ENCODE data around the gene DUXA. TPM values are rescaled to one million over a fixed set of nuclear protein-coding genes. Genes with fewer than 3 reads are reported as not detected.
"Not testable (repeated sequence)": the region's sequence is repeated elsewhere in the genome, so short reads cannot be mapped to it uniquely, and the experiment has no call there.

The DUXA gene
- total RNA-seq, 1 experiment from 2014 or later = not detected

GRCh38 chr19:57152921-57153320, 14.4 kb downstream of the DUXA start (continued):
- TF ChIP-seq JUN (CRISPR knock-in tag; IDR thresholded peaks at IDR 0.05) = no peak
- TF ChIP-seq, protein P1, sequence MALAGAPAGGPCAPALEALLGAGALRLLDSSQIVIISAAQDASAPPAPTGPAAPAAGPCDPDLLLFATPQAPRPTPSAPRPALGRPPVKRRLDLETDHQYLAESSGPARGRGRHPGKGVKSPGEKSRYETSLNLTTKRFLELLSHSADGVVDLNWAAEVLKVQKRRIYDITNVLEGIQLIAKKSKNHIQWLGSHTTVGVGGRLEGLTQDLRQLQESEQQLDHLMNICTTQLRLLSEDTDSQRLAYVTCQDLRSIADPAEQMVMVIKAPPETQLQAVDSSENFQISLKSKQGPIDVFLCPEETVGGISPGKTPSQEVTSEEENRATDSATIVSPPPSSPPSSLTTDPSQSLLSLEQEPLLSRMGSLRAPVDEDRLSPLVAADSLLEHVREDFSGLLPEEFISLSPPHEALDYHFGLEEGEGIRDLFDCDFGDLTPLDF (CRISPR knock-in tag; IDR thresholded peaks at IDR 0.05) = no peak
- no peak for TF ChIP-seq GRHL2 (CRISPR knock-in tag; IDR thresholded peaks at IDR 0.05; ENCODE audit: insufficient replicate concordance, severe bottlenecking)

- DNase-seq (ENCODE audit: low spot score) = no peak
- Mint-ChIP-seq H3K4me1 (no peaks in the 10 kb centered on the region), H3K36me3 (peaks cover 50% of the 10 kb centered on the region), H3K4me3 (no peak overlapping the region), H3K27me3 (ENCODE audit: low read depth) (peaks cover 15% of the 10 kb centered on the region), H3K9me3 (peaks cover 60% of the 10 kb centered on the region), H3K27ac (no peak overlapping the region)
- ChIA-PET CTCF (no interaction called here), POLR2A (interaction anchor here (0.7 kb wide), 1 partner anchor 55 kb away, joined by 3 read pairs; no protein-coding TSS in a partner anchor)
- no peak for TF ChIP-seq E2F4 (CRISPR knock-in tag; IDR thresholded peaks at IDR 0.05; ENCODE audit: borderline replicate concordance, low read depth)
- TF ChIP-seq JAZF1 (CRISPR knock-in tag; IDR thresholded peaks at IDR 0.05) = no peak
- no peak for TF ChIP-seq CBFB (CRISPR knock-in tag; IDR thresholded peaks at IDR 0.05; ENCODE audit: low read depth)
- no peak for TF ChIP-seq ERG (CRISPR knock-in tag; IDR thresholded peaks at IDR 0.05)
- ATAC-seq = no peak
These were observed 25.6 kb downstream of the DUXA start for GRCh38 chr19:57141699-57142098.

DNA sequence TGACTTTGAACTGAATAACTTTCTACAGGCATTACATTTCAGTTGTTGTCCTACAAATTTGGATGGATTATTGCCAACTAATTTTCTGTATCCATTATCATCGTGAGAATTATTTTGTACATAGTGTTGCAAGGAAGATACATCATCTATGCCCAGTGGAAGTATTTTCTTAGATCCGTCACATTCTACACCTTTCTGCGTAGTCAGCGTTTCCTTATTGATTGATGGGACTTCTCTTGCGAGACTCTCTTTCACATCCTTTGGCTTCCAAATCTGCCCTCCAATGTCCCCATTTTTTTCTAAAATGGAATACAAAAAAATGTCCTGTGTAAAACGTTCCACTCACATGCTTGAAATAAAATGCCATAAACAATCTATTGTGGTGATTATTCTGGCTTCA, 31.5 kb downstream of the DUXA start:
- no peak overlapping the region for H3K27ac Mint-ChIP-seq
- no peaks in the 10 kb centered on the region for H3K4me1 Mint-ChIP-seq
- peaks cover 64% of the 10 kb centered on the region for H3K9me3 Mint-ChIP-seq
- no peak overlapping the region for H3K4me3 Mint-ChIP-seq
- H3K36me3 Mint-ChIP-seq = peaks cover 57% of the 10 kb centered on the region
- H3K27me3 Mint-ChIP-seq (ENCODE audit: low read depth) = peaks cover 21% of the 10 kb centered on the region
- no peak for ATAC-seq
- TF ChIP-seq ERG (CRISPR knock-in tag; IDR thresholded peaks at IDR 0.05) (no peak), ETV6 (CRISPR knock-in tag; IDR thresholded peaks at IDR 0.05) (no peak), ZNF396 (CRISPR knock-in tag; IDR thresholded peaks at IDR 0.05; ENCODE audit: borderline replicate concordance) (no peak)
- ChIA-PET CTCF (no interaction called here), POLR2A (no interaction called here)
- DNase-seq (ENCODE audit: low spot score) = no peak

- peaks cover 75% of the 10 kb centered on the region for H3K36me3 Mint-ChIP-seq
- H3K4me1 Mint-ChIP-seq; H3K4me3 Mint-ChIP-seq; DNase-seq (ENCODE audit: low spot score); H3K27ac Mint-ChIP-seq; POLR2A ChIA-PET; CTCF ChIA-PET; ATAC-seq: not testable (repeated sequence)
- peaks cover 90% of the 10 kb centered on the region for H3K9me3 Mint-ChIP-seq
- H3K27me3 Mint-ChIP-seq (ENCODE audit: low read depth) = peaks cover 14% of the 10 kb centered on the region
These were observed 39.9 kb downstream of the DUXA start for GRCh38 chr19:57127403-57127802.

GRCh38 chr19:57123882-57124281, 43.4 kb downstream of the DUXA start:
- H3K36me3 Mint-ChIP-seq = peaks cover 54% of the 10 kb centered on the region
- peaks cover 4% of the 10 kb centered on the region for H3K27me3 Mint-ChIP-seq (ENCODE audit: low read depth)
- H3K27ac Mint-ChIP-seq = no peak overlapping the region
- ChIA-PET CTCF (interaction anchor here (0.7 kb wide), 1 partner anchor 67 kb away, joined by 3 read pairs; no protein-coding TSS in a partner anchor), POLR2A (no interaction called here)
- no peaks in the 10 kb centered on the region for H3K4me1 Mint-ChIP-seq
- no peak overlapping the region for H3K4me3 Mint-ChIP-seq
- ATAC-seq (no peak), DNase-seq (ENCODE audit: low spot score) (no peak)
- H3K9me3 Mint-ChIP-seq = peaks cover 75% of the 10 kb centered on the region
- TF ChIP-seq KAT7 (CRISPR knock-in tag; IDR thresholded peaks at IDR 0.05; ENCODE audit: borderline replicate concordance) = no peak
- TF ChIP-seq ZNF416 (CRISPR knock-in tag; IDR thresholded peaks at IDR 0.05) = no peak
- no peak for TF ChIP-seq FOXP4 (CRISPR knock-in tag; IDR thresholded peaks at IDR 0.05)
- no peak for TF ChIP-seq FOXP1 (CRISPR knock-in tag; IDR thresholded peaks at IDR 0.05; ENCODE audit: borderline replicate concordance)
- no peak for TF ChIP-seq TEAD1 (CRISPR knock-in tag; IDR thresholded peaks at IDR 0.05)
- TF ChIP-seq ZBTB21 (CRISPR knock-in tag; IDR thresholded peaks at IDR 0.05; ENCODE audit: borderline replicate concordance) = no peak
- no peak for TF ChIP-seq OVOL2 (CRISPR knock-in tag; IDR thresholded peaks at IDR 0.05; ENCODE audit: borderline replicate concordance)
- no peak for TF ChIP-seq ZBTB43 (CRISPR knock-in tag; IDR thresholded peaks at IDR 0.05)
- TF ChIP-seq, protein P2, sequence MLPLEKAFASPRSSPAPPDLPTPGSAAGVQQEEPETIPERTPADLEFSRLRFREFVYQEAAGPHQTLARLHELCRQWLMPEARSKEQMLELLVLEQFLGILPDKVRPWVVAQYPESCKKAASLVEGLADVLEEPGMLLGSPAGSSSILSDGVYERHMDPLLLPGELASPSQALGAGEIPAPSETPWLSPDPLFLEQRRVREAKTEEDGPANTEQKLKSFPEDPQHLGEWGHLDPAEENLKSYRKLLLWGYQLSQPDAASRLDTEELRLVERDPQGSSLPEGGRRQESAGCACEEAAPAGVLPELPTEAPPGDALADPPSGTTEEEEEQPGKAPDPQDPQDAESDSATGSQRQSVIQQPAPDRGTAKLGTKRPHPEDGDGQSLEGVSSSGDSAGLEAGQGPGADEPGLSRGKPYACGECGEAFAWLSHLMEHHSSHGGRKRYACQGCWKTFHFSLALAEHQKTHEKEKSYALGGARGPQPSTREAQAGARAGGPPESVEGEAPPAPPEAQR (CRISPR knock-in tag; IDR thresholded peaks at IDR 0.05) = no peak
